ENCODE data around the gene ULK1.

ULK1 gene

DNA sequence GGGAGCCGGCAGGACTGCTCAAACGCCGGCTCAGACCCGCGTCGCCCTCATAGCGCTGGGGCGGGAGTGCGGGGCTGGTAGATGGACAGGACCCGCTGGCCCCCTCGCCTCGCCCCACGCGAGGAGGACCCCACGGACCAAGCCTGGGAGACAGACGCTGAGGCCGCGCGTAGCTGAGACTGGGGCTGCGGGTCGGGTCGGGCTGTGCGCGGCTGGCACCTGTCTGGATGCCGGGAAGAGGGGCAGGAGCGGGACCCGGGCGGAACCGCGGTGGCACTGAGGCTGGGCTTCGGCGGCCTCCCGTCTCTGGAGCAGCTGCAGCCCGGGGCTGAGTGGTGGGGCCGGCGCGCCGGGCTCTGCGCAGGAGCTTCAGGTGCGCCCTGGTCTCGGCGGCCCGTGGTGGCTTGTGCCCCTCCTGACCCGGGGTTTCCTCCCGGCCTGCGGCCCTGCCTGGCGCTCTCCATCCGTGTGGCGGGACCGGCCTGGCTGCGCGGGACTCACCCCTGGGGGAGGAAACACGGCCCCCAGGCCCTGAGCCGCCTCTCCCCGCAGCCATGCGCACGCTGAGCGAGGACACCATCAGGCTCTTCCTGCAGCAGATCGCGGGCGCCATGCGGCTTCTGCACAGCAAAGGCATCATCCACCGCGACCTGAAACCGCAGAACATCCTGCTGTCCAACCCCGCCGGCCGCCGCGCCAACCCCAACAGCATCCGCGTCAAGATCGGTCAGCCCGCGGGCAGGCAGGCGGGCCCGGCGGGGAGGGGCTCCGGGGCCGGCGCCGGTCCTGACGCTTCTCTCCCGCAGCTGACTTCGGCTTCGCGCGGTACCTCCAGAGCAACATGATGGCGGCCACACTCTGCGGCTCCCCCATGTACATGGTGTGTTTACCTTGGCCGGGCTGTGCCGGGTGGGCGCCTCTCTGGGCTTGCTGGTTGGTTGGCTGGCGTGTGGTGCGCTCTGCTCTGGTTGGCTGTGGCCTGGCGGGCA, 14.0 kb downstream of the ULK1 start:
- DNase-seq (ENCODE audit: low read depth) = no peak

GRCh38 chr12:131909081-131909751, 14.8 kb downstream of the ULK1 start:
- no peak for DNase-seq (ENCODE audit: low read depth)

- DNase-seq (ENCODE audit: low read depth) = no peak
These were observed 15.4 kb downstream of the ULK1 start for GRCh38 chr12:131909752-131910219.

GRCh38 chr12:131910302-131911027, 16.0 kb downstream of the ULK1 start:
- no peak for DNase-seq (ENCODE audit: low read depth)

DNA sequence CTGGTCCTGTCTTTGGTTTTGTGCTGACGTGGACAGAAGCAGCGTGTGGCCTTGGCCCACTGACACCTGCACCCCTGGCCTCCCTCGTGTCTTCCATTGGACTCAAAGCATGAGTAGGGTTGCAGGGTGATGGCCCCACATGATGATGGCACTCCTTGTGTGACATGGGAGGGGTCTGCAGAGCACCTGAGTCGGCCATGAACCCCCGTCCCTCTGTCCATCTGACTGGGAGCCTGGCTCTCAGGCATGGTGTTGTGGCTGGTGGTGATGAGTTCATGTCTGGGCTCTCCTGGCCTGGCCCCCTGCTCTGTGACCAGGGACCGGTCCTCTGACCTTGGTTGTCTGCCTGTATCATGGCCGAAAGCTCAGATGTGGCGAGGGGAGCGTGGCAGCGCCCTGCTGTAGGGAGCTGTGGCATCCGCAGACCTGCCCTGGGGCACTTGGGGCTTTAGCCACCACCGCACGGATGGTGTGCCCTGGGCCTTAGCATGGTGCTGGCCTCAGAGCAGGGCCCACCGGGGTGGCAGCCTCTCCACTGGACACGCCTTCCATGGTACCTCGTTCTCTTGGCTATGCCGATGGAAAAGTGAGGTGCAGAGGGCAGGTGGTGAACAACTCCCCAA, 16.7 kb downstream of the ULK1 start:
- no peak for DNase-seq (ENCODE audit: low read depth)

DNA sequence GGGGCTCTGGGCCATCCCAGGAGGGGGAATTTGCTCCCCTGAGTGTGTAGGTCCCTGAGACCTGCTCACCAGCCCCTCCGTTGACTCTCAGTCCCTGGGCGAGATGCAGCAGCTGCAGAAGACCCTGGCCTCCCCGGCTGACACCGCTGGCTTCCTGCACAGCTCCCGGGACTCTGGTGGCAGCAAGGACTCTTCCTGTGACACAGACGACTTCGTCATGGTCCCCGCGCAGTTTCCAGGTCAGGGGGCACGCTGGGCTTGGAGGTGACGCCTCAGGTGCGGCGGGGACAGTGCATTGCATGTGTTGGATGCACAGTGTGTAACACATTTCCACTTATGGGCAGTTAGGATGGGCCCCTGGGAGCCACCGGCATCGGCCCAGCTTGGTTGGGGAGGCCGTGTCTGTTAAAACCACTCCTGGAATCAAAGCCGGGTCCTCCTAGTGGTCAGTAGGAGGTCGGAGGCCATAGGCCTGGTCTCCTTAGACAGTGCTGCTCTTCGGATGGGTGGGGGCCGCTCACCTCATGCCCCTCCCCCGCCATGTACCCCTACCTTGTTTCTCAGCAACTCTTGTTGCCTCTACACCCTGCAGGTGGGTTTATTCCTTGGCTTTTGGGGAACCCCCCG, 17.5 kb downstream of the ULK1 start:
- no peak for DNase-seq (ENCODE audit: low read depth)

- no peak for DNase-seq (ENCODE audit: low read depth)
These were observed 18.3 kb downstream of the ULK1 start for GRCh38 chr12:131912518-131913274.

GRCh38 chr12:131913666-131914065, 19.2 kb downstream of the ULK1 start:
- no peak for DNase-seq (ENCODE audit: low read depth)

GRCh38 chr12:131914179-131914702, 19.8 kb downstream of the ULK1 start:
- DNase-seq (ENCODE audit: low read depth) = no peak

DNA sequence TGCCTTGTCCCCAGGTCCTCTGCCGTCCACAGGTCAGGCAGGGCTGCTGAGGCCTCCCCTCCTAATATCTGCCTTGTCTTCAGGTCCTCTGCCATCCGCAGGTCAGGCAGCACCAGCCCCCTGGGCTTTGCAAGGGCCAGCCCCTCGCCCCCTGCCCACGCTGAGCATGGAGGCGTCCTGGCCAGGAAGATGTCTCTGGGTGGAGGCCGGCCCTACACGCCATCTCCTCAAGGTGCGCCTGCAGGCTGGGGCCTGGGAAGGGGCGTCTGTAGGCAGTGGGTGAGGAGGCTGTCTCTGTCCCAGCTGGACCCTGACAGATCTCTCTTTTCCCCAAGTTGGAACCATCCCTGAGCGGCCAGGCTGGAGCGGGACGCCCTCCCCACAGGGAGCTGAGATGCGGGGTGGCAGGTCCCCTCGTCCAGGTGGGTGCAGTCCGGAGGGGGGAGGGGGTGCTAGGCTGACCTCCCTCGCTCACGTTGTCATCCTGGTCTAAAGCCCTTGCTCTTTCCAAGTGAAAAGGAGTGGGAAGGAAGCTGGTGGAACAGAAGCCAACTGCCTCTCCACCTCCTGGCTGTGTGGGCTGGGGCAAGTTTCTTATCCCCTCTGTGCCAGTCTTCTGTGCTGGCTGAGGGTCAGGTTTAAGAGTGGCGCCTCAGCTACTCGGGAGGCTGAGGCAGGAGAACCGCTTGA, 20.7 kb downstream of the ULK1 start:
- no peak for DNase-seq (ENCODE audit: low read depth)

DNA sequence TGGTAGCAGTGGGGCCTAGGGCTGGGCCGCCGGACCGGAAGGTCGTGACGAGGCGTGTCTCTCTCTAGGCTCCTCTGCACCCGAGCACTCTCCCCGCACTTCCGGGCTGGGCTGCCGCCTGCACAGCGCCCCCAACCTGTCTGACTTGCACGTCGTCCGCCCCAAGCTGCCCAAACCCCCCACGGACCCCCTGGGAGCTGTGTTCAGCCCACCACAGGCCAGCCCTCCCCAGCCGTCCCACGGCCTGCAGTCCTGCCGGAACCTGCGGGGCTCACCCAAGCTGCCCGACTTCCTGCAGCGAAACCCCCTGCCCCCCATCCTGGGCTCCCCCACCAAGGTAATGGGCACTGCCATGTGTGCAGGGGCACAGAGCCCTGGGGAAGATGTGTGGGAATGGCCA, 21.4 kb downstream of the ULK1 start:
- no peak for DNase-seq (ENCODE audit: low read depth)

DNA sequence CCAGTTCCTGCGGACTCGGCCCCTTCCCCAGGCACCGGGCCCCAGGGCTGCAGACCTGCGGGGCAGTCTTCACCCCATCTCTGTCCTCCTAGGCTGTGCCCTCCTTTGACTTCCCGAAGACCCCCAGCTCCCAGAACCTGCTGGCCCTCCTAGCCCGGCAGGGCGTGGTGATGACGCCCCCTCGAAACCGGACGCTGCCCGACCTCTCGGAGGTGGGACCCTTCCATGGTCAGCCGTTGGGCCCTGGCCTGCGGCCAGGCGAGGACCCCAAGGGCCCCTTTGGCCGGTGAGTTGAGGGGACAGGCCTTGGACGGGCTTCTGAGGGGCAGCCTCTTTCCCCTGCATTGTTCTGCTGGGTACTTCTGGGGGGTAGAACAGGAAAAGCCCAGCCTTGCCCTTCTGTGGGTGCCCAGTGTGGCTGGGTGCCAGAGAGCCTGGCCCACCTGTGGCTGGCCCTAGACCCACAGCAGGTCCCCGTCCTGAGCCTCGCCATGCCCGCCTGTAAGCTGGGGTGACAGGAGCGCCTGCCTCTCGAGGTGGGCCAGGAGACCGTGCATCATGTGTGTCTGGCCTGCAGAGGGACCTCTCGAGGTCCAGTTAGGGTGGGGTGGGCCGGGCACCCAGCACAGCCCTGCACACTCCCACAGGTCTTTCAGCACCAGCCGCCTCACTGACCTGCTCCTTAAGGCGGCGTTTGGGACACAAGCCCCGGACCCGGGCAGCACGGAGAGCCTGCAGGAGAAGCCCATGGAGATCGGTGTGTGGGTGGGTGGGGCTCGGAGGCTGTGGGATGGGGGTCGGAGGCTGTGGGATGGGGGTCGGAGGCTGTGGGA, 22.1 kb downstream of the ULK1 start:
- DNase-seq (ENCODE audit: low read depth) = no peak

- no peak for DNase-seq (ENCODE audit: low read depth)
These were observed 22.8 kb downstream of the ULK1 start for GRCh38 chr12:131917139-131917710.

- DNase-seq (ENCODE audit: low read depth) = no peak
These were observed 23.4 kb downstream of the ULK1 start for GRCh38 chr12:131917711-131918306.

GRCh38 chr12:131918311-131919050, 24.1 kb downstream of the ULK1 start:
- no peak for DNase-seq (ENCODE audit: low read depth)

- no peak for DNase-seq (ENCODE audit: low read depth)
These were observed 24.6 kb downstream of the ULK1 start for GRCh38 chr12:131919051-131919347.

- DNase-seq (ENCODE audit: low read depth) = no peak
These were observed 25.1 kb downstream of the ULK1 start for GRCh38 chr12:131919366-131920156.
